GM13976 (cell line): Measurements from ENCODE around the gene RRP9.
"Not testable (repeated sequence)": the region's sequence is repeated elsewhere in the genome, so short reads cannot be mapped to it uniquely, and the experiment has no call there.

Experiments used
- DNase-seq: peaks from one replicate; pipeline ENCODE4 v3.0.0; 2012; ENCODE audit warnings: low spot score
- CTCF ChIP-seq: IDR thresholded peaks from 2 replicates; pipeline ENCODE4 v1.5.1; 2012; ENCODE audit warnings: borderline replicate concordance, mild to moderate bottlenecking; ENCODE audit not compliant: insufficient read depth; ENCODE audit errors: extremely low read depth, missing control alignments, control extremely low read depth
- in situ Hi-C: fragments of 300-500 bp; cut with MboI; formaldehyde crosslinking; loops from one replicate; pipeline ENCODE4 v1.12.0; 2022; ENCODE audit warnings: low sequenced_read_pairs, mixed read lengths, inconsistent platforms; ENCODE audit not compliant: unreplicated experiment

The RRP9 gene

GRCh38 chr3:51927061-51927977 lies 14.4 kb downstream of the RRP9 start:
- no peak for DNase-seq
- in situ Hi-C loops, result no loop called here
- no peak for TF ChIP-seq CTCF

GRCh38 chr3:51921081-51921578 lies 20.6 kb downstream of the RRP9 start:
- in situ Hi-C loops, result no loop called here
- no peak for TF ChIP-seq CTCF
- no peak for DNase-seq

GRCh38 chr3:51916418-51916817 lies 25.3 kb downstream of the RRP9 start:
- no peak for TF ChIP-seq CTCF
- DNase-seq, result no peak
- in situ Hi-C loops, result no loop called here

GRCh38 chr3:51908026-51908425 lies 33.7 kb downstream of the RRP9 start:
- TF ChIP-seq CTCF, result no peak

GRCh38 chr3:51904034-51904823 lies 37.5 kb downstream of the RRP9 start:
- in situ Hi-C loops, result no loop called here
- no peak for TF ChIP-seq CTCF
- DNase-seq, result no peak

More at GRCh38 chr3:51908026-51908425, 33.7 kb downstream of the RRP9 start:
- no peak for DNase-seq
- in situ Hi-C loops, result no loop called here

- in situ Hi-C loops, DNase-seq: not testable (repeated sequence)
Observed at GRCh38 chr3:51902361-51902760, 39.3 kb downstream of the RRP9 start.

- in situ Hi-C loops, DNase-seq: not testable (repeated sequence)
Observed at GRCh38 chr3:51900043-51900442, 41.7 kb downstream of the RRP9 start.
